HT-29 (cell line): ENCODE data around the gene RNF224. TPM values are rescaled to one million over a fixed set of nuclear protein-coding genes. Genes with fewer than 3 reads are reported as not detected.

ENCODE experiments used
- DNase-seq: peaks from one replicate; pipeline ENCODE4 v3.0.0-alpha.2; 2015; ENCODE audit warnings: low spot score
- total RNA-seq: library from RNA; depleted of rRNA; stranded (reverse); fragments of >200 nt; shearing (Covaris generic); gene quantifications from 2 replicates; pipeline ENCODE4 v1.2.3, GENCODE V29; 2014

RNF224 gene
- total RNA-seq, 1 experiment from 2014 or later: 0.38 TPM

DNA sequence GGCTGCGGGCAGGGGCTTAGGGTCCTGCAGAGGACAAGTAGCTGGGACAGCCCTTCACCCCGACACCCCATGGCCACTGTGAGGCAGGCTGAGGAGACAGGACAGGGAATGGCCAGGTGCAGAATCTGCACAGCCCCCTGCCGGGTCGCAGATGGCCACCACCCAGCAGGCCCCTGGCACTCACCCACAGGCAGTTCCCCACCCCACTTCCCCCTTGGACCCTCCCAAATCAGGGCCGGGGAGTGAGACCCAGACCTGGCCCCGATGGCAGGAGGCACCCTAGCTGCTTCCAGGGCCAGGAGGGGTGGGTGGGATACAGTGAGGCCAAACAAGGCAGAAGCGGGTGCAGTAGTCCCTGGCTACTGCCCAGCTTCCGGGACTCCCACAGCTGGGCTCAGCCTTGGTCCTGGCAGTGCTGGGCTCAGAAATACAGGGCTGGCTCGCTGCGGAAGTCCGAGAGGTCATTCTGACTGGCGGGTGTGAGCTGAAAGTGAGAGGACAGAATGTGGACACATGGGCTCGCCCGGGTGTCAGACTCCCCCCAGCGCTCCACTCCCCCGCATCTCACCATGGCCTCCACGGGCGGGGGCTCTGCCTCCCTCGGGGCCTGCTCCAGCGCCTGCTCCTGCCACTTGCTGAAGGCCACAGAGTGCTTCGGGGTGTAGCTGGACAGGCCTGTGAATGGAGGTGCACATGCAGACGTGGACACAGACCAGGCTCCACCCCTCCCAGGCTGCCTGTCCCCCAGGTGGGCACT, 35.4 kb upstream of the RNF224 start:
- DNase-seq: no peak

DNA sequence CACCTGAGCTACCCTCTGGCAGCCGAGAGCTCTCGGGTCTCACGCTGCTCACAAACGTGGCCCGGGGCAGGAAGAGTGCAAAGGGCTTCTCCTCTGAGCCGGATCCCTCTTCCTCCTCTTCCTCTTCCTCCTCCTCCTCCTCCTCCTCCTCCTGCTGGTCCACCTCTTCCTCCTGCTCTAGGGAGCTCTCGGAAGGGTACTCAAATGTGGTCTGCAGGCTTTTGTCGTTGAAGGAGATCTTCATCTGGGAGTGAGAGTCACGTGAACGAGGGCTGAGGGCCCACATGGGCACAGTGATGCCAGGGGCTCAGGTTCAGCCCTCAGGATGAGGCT, 34.9 kb upstream of the RNF224 start:
- no peak for DNase-seq

DNA sequence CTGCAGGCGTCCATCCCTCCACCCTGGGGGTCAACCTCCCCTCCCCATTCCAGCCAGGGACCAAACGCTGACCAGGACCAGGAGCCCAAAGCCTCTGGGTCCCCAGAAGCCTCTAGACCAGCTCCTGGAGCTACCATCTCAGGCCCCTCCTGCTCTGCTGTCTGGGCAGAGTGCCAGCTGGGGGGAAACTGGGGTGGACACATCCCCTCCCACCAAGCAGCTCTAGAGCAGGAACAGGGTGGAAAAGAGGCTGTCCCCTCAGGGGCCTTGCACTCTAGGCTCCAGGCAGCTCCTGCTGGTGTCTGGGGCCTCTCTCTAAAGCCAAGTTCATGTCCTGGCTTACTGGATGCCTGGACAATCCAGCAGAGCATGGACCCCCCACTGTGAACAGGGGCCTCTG, 34.4 kb upstream of the RNF224 start:
- no peak for DNase-seq

DNA sequence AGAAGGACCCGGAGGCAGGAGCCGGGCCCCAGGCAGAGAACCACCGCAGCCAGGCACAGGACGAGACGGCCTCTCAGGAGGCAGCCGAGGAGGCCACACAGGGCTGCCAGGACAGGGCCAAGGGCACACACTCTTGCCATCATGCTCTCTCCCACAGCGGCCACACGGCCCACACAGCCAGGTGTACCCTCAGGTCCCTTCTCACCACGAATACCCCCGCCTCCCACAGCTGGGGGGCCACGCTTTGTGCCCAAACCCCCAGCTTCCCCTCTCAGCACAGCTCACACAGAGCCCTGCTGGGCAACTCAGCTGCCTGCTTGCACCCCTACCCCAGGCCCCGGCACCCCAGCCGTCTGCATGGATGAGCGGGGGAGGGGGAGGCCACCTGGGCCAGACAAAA, 33.5 kb upstream of the RNF224 start:
- no peak for DNase-seq

DNA sequence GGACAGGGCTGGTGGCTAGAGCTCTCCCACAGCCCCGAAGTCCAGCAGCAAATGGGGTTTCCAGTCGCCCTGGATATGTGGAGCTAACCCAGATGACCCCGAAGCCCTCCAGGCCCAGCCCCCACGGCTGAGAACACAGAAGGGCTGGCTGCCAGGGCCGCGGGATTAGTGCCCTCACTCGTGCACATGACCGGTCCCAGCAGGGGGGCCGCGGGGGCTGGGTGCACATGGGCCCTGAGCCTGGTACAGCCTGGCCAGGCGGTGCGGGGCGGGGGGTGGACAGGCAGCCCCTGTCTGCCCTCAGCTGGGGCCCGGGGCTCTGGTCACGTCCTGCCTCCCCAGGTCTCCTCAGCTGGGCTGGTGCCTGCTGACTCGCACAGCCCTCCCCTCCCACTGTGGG, 32.9 kb upstream of the RNF224 start:
- no peak for DNase-seq

DNA sequence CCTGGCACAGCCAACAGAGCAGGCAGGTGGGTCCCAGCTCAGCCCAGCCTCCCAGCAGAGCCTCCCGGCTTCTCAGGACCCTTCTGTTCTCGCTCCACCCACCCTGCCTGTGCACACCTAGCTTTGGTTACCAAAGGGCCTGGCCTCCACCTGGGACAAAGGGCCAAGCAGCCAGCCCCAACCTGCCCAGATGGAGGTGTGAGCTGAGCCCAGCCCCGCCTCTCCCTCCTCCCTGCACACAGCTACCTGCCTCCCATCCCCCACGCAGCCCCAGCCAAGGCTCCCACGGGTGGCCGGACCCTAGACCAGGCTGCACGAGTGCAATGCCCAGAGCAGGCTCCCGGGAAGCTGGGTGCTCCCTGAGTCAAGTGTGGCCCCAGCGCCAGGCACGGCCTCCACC, 32.4 kb upstream of the RNF224 start:
- DNase-seq: peak; percentile 55

DNA sequence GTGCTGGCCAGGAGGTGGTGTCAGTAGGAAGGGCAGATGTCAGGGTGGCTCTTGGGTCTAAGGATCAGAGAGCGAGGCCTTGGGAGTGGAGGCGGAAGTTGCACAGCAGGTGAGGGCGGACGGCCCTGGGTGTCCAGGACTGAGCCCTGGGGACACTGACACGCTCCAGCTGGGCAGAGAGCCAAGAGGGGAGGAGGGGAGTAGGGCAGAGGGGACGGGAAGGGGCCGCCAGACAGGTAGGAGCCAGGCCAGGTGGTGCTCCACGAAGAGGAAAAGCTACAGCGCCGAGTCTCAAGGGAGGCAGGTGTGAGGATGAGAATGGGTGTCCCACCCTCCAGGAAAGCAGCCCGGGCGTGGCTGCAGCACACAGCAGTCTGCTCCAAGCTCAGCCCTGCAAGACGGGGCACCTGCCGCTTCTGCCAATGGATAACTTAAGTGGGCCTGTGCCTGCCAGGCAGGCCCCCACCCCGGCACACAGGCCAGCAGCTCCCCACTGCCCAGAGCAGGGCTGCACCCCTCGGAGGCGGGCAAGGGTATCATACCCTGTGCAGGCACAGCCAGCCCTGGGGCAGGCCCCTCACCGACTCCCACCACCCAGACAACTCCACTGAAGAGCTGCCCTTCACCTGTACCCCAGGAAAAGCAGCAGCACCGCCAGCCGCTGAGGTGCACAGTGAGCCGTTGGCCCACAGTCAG, 31.6 kb upstream of the RNF224 start:
- peak; percentile 92 for DNase-seq

- DNase-seq: peak; percentile 50
Measured at GRCh38 chr9:137198051-137198901, 29.0 kb upstream of the RNF224 start.

GRCh38 chr9:137198902-137199283, 28.4 kb upstream of the RNF224 start:
- DNase-seq: no peak

- peak; percentile 21 for DNase-seq
Measured at GRCh38 chr9:137199411-137200121, 27.7 kb upstream of the RNF224 start.

DNA sequence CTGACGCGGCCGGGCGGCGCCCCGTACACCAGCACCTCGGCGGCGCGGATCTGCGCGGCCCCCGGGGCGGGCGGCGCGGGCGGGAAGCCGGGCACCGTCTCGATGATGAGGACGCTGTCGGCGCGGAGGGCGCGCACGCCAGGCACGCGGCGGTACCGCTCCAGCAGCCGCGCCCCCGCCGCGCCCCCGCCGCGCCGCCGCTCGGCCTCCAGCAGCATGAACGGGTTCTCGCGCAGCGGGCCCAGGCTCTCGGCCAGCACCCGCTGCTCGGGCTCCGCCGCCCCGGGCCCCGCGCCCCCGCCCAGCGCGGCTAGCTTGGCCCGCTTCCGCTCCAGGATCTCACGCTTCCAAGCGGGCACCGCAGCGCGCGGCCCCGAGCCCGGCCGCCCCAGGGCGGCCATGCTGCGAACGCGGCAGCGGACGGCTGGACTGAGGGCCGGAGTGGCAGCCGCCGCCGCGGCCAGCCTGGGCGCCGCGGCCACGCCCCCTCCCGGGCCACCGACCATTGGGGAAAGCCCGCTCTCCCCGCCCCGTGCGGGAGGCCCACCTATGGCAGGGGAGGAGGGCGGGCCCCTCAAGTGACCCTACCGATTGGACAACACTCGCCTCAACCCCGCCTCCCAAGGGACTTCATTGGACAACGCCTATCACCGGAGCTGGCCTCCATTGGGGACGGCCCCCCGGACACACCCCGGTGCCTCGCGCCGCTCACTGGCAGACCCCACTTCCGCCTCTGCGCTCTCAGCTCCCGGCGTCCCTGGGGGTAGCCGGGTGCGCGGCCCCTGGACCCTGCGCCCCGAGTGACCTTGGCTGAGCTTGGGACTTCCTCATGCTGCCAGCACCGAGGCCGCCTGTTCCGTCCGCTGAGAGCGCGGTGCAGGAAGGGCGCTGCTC, 26.7 kb upstream of the RNF224 start, which contains the start of gene TPRN:
Gene TPRN, minus strand, starts transcription at position 431 of the 894 bp plus-strand sequence. Its CDS starts 30 bp downstream, at position 401.
- peak; percentile 98 for DNase-seq

DNA sequence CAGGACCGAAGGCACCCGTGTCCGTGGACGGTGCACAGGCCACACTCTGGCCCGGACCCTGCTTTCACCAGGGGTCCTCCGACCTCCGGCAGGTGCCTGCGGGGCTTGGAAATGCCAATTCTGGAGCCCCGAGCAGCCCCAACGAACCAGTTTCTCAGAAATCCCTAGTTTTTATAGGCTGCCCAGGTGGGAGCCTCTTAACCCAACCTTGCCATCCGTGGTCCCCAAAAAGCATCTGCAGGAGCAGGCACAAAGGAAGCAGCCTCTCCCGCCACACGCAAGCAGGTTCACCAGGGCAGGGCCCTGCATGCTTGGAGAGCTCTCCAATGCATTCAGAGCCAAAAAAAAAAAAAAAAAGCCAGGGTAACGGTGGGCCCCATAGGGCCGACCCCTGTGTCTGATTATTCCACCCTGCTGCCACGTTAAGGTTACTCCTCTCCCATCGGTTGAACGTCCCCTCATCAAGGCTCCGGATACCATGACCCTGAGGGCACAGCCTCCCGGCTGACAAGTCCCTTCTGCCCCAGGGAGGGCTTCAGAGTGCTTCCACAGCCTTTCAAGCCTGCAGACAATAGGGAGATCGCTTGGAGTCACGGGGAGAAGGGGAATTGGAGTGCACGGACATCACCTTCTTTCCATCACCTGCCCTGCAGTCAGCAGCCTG, 26.0 kb upstream of the RNF224 start:
- no peak for DNase-seq

GRCh38 chr9:137202966-137203365, 24.3 kb upstream of the RNF224 start:
- no peak for DNase-seq

DNA sequence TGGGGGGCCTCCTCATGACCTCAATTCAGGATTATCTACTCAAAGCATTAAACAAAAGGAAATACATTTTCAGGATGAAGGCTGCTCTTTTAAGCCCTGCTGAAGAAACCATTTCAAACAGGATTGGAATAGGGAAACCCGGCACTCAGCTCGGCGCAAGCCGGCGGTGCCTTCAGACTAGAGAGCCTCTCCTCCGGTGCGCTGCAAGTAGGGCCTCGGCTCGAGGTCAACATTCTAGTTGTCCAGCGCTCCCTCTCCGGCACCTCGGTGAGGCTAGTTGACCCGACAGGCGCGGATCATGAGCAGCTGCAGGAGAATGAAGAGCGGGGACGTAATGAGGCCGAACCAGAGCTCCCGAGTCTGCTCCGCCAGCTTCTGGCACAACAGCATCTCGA, 22.6 kb upstream of the RNF224 start:
- no peak for DNase-seq

DNA sequence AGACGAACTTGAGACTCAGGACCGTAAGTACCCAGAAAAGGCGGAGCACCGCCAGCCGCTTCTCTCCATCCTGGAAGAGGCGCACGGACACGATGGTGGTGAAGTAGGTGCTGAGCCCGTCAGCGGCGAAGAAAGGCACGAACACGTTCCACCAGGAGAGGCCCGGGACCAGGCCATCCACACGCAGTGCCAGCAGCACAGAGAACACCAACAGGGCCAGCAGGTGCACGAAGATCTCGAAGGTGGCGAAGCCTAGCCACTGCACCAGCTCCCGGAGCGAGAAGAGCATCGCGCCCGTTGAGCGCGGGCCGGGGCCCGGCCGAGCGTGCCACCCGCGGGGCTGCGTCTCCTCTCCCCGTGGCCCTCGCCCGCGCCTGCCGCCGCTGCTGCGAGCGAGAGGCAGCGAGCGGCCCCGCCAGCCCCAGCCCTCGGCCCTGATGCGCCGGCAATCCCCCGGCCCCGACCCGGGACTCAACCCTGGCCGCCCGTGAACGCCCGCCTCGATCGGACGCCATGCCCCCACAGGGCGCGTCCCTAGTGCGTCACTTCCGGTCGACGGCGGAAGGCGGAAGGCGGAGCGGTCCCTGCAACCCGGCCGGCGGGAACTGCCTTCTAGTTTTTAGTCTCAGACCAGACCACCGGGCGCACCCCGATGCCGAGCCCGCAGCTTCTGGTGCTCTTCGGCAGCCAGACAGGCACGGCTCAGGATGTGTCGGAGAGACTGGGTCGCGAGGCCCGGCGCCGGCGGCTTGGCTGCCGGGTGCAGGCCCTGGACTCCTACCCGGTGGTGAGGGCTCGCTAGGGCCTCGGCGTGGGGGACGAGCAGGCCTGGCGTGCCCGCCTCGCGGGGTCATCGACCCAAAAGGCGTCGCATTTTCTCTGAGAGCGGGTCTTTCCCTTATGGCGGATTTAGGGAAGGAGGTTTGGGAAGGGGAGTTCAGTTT, 21.9 kb upstream of the RNF224 start, which contains the start of the genes NDOR1 and TMEM203:
Gene NDOR1, plus strand, starts transcription at position 575 of the 944 bp plus-strand sequence. Its CDS starts 78 bp downstream, at position 653.
Gene TMEM203, minus strand, starts transcription at position 523 of the 944 bp plus-strand sequence. Its CDS starts 234 bp downstream, at position 289.
- DNase-seq: peak; percentile 85

DNA sequence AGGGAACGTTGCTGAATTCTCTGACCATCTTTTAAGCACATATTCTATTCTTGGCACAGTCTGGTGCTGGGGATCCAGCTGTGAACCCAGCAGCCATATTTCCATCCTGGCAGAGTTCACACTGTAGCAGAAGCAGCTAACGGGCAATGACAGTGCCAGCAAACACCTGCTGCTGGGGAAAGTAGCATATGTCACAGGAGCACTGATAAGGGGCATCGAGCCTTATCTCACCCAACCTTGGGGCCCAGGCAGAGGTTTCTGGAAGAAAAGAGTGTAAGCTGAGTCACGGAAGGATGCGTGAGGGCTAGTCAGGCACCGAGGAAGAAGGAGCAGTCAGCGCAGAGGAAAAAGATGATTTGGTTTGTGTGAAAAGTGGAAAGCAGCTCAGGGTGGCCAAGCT, 20.7 kb upstream of the RNF224 start:
- no peak for DNase-seq

- DNase-seq: no peak
Measured at GRCh38 chr9:137211532-137211931, 15.8 kb upstream of the RNF224 start.

GRCh38 chr9:137212520-137212919, 14.8 kb upstream of the RNF224 start:
- no peak for DNase-seq
